H9 (cell line): ENCODE measurements around the gene PMIS2. TPM values are rescaled to one million over a fixed set of nuclear protein-coding genes. Genes with fewer than 3 reads are reported as not detected.

ENCODE experiments used
- DNase-seq: peaks from one replicate; pipeline ENCODE4 v3.0.0-alpha.2; 2017
- H2AFZ ChIP-seq: one replicate; pipeline ENCODE4 v1.6.1; 2013; ENCODE audit warnings: mild to moderate bottlenecking, low read length, control low read depth, moderate library complexity
- H2AK5ac ChIP-seq: 2 replicates; pipeline ENCODE4 v1.6.1; 2013; ENCODE audit warnings: low read length, control low read depth, mixed read lengths; ENCODE audit not compliant: insufficient read length
- H2BK120ac ChIP-seq: one replicate; pipeline ENCODE4 v1.6.1; 2013; ENCODE audit warnings: low read depth, mild to moderate bottlenecking, low read length, control low read depth, inconsistent platforms; ENCODE audit not compliant: poor library complexity, severe bottlenecking
- H2BK12ac ChIP-seq: 2 replicates; pipeline ENCODE4 v1.6.1; 2013; ENCODE audit warnings: low read length, control low read depth, mixed read lengths, low read depth; ENCODE audit not compliant: insufficient read length
- H2BK15ac ChIP-seq: 2 replicates; pipeline ENCODE4 v1.6.1; 2013; ENCODE audit warnings: low read depth, low read length, control low read depth
- H2BK20ac ChIP-seq: one replicate; pipeline ENCODE4 v1.6.1; 2013; ENCODE audit warnings: low read depth, mild to moderate bottlenecking, low read length, control low read depth, inconsistent platforms; ENCODE audit not compliant: poor library complexity, severe bottlenecking
- H2BK5ac ChIP-seq: 2 replicates; pipeline ENCODE4 v1.6.1; 2013; ENCODE audit warnings: low read length, control low read depth, mixed read lengths; ENCODE audit not compliant: insufficient read length
- H3K14ac ChIP-seq: 2 replicates; pipeline ENCODE4 v1.6.1; 2013; ENCODE audit warnings: low read length, control low read depth; ENCODE audit not compliant: insufficient read depth
- H3K18ac ChIP-seq: 2 replicates; pipeline ENCODE4 v1.6.1; 2013; ENCODE audit warnings: low read depth, mild to moderate bottlenecking, mixed read lengths, low read length, control low read depth; ENCODE audit not compliant: insufficient read length
- H3K23ac ChIP-seq: 2 replicates; pipeline ENCODE4 v1.6.1; 2013; ENCODE audit warnings: low read length, control low read depth, mixed read lengths, low read depth; ENCODE audit not compliant: insufficient read length
- H3K23me2 ChIP-seq: 2 replicates; pipeline ENCODE4 v1.6.1; 2013; ENCODE audit warnings: low read depth, mild to moderate bottlenecking, mixed read lengths, low read length, control low read depth; ENCODE audit not compliant: insufficient read length, poor library complexity, severe bottlenecking
- H3K27ac ChIP-seq: 2 replicates; pipeline ENCODE4 v1.5.1; 2013; ENCODE audit warnings: low read length, control low read depth, mixed read lengths, low read depth; ENCODE audit not compliant: insufficient read length
- H3K27me3 ChIP-seq: 2 replicates; pipeline ENCODE4 v1.6.1; 2013; ENCODE audit warnings: low read length, control low read depth, inconsistent platforms; ENCODE audit not compliant: insufficient read depth
- H3K4ac ChIP-seq: 2 replicates; pipeline ENCODE4 v1.6.1; 2013; ENCODE audit warnings: low read depth, mild to moderate bottlenecking, control low read depth, inconsistent platforms, low read length, moderate library complexity
- H3K4me1 ChIP-seq: 2 replicates; pipeline ENCODE4 v1.6.1; 2013; ENCODE audit warnings: low read length, control low read depth, inconsistent platforms; ENCODE audit not compliant: insufficient read depth
- H3K4me2 ChIP-seq: 2 replicates; pipeline ENCODE4 v1.6.1; 2013; ENCODE audit warnings: low read length, control low read depth, mixed read lengths; ENCODE audit not compliant: insufficient read length, insufficient read depth
- H3K56ac ChIP-seq: 2 replicates; pipeline ENCODE4 v1.6.1; 2013; ENCODE audit warnings: low read depth, mild to moderate bottlenecking, mixed read lengths, low read length, control low read depth; ENCODE audit not compliant: insufficient read length
- H3K79me1 ChIP-seq: 2 replicates; pipeline ENCODE4 v1.6.1; 2013; ENCODE audit warnings: low read depth, mild to moderate bottlenecking, moderate library complexity, low read length, control low read depth, inconsistent platforms; ENCODE audit not compliant: insufficient read depth, poor library complexity, severe bottlenecking
- H3K79me2 ChIP-seq: 2 replicates; pipeline ENCODE4 v1.6.1; 2013; ENCODE audit warnings: low read length, control low read depth, inconsistent platforms; ENCODE audit not compliant: insufficient read depth
- H3K9ac ChIP-seq: 2 replicates; pipeline ENCODE4 v1.6.1; 2013; ENCODE audit warnings: low read length, control low read depth, mixed read lengths; ENCODE audit not compliant: insufficient read length; ENCODE audit errors: extremely low read depth
- H3K9me3 ChIP-seq: one replicate; pipeline ENCODE4 v1.6.1; 2013; ENCODE audit warnings: low read depth, low read length, inconsistent platforms; ENCODE audit not compliant: control insufficient read depth
- H3T11ph ChIP-seq: one replicate; pipeline ENCODE4 v1.6.1; 2013; ENCODE audit warnings: mild to moderate bottlenecking, low read length, control low read depth, inconsistent platforms
- H4K20me1 ChIP-seq: one replicate; pipeline ENCODE4 v1.6.1; 2013; ENCODE audit not compliant: control insufficient read depth, insufficient read length, insufficient read depth
- H4K5ac ChIP-seq: 2 replicates; pipeline ENCODE4 v1.6.1; 2013; ENCODE audit warnings: low read depth, mild to moderate bottlenecking, mixed read lengths, low read length, control low read depth; ENCODE audit not compliant: insufficient read length
- H4K8ac ChIP-seq: replicated peaks from 2 replicates; pipeline ENCODE4 v1.6.1; 2013; ENCODE audit warnings: low read length, control low read depth, mixed read lengths, low read depth; ENCODE audit not compliant: insufficient read length
- H4K91ac ChIP-seq: 2 replicates; pipeline ENCODE4 v1.6.1; 2013; ENCODE audit warnings: low read depth, mild to moderate bottlenecking, moderate library complexity, mixed read lengths, low read length, control low read depth; ENCODE audit not compliant: insufficient read length
- H3K27ac Mint-ChIP-seq, 3 experiments: 2 replicates in 2 of 3; 3 replicates in 1 of 3; pipeline ENCODE4 v1.8.0; 2020 to 2021; ENCODE audit warnings: mixed read lengths in 3 of 3, mild to moderate bottlenecking in 1 of 3, moderate library complexity in 1 of 3
- H3K27me3 Mint-ChIP-seq: 2 replicates; pipeline ENCODE4 v1.8.0; 2021; ENCODE audit warnings: low read depth, mild to moderate bottlenecking, moderate library complexity, mixed read lengths
- H3K36me3 Mint-ChIP-seq, 3 experiments: 2 replicates in 2 of 3; 3 replicates in 1 of 3; pipeline ENCODE4 v1.8.0; 2020 to 2021; ENCODE audit warnings: low read depth in 3 of 3, mixed read lengths in 3 of 3; ENCODE audit not compliant: insufficient read depth in 1 of 3
- H3K4me1 Mint-ChIP-seq, 2 experiments: 2 replicates each; pipeline ENCODE4 v1.8.0; 2020; ENCODE audit warnings: mixed read lengths in 2 of 2
- H3K4me3 Mint-ChIP-seq, 2 experiments: 2 replicates in 1 of 2; 3 replicates in 1 of 2; pipeline ENCODE4 v1.8.0; 2020 to 2021; ENCODE audit warnings: mild to moderate bottlenecking in 2 of 2, mixed read lengths in 2 of 2, moderate library complexity in 1 of 2
- H3K9me3 Mint-ChIP-seq, 2 experiments: 2 replicates in 1 of 2; 3 replicates in 1 of 2; pipeline ENCODE4 v1.8.0; 2020; ENCODE audit warnings: mild to moderate bottlenecking in 2 of 2, mixed read lengths in 2 of 2, moderate library complexity in 1 of 2
- CTCF ChIP-seq: fragments of 200-600 bp; sonication (generic); conservative IDR thresholded peaks from 3 replicates; pipeline ENCODE4 v1.8.0; 2021; ENCODE audit warnings: antibody characterized with exemption, mild to moderate bottlenecking
- WGBS: extraction: QIAGEN DNeasy Blood & Tissue Kit; methylation state at CpG from one replicate; pipeline ENCODE4 v1.1.7; 2013; ENCODE audit warnings: missing lambda C conversion rate, low lambda C conversion rate, mixed read lengths; ENCODE audit not compliant: insufficient read length; ENCODE audit errors: extremely low coverage; 5-methylcytosine and 5-hydroxymethylcytosine counted together
- total RNA-seq: library from RNA; stranded (reverse); gene quantifications from 2 replicates; pipeline ENCODE4 v1.2.1, GENCODE V29; 2021

The PMIS2 gene
- total RNA-seq, 1 experiment from 2014 or later = not detected

DNA sequence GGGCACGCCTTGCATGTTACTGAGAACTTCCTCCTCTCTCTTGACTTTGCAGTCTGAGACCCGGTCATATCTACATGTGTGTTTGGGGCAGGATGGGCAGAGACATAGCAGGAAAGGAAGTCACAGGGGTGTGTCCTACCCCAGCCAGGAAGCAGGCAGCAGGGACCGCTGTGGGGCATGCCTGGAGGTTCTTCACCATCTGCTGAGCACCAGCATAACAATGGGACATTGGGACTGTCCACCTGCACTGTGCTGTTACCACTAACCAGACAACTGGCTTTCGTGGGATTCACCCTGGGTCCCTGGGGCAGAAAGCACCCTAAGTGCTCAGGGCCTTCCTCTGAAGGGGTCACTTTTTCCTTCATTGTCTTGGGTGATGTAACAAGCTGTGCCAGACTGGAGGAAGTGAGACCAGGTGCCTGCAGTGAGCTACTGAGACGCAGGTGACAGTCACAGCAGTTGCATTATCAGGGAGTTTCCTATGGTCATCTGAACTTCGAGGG, 23.9 kb downstream of the PMIS2 start:
- no peak overlapping the region for H3K27ac Mint-ChIP-seq

More for the DNA sequence above, 23.9 kb downstream of the PMIS2 start:
- Histone ChIP-seq H3T11ph (no peak overlapping the region), H2BK5ac (no peak overlapping the region), H4K8ac (no peak overlapping the region), H3K23me2 (peaks cover 5% of the 10 kb centered on the region), H2AFZ (no peak overlapping the region), H2BK120ac (no peak overlapping the region), H3K79me1 (no peaks in the 10 kb centered on the region), H2BK20ac (no peak overlapping the region), H3K4me1 (no peaks in the 10 kb centered on the region), H3K27ac (no peak overlapping the region), H3K18ac (no peak overlapping the region), H3K4ac (no peak overlapping the region), H4K20me1 (no peaks in the 10 kb centered on the region), H3K23ac (no peak overlapping the region), H4K5ac (no peak overlapping the region), H2BK15ac (no peak overlapping the region), H3K9me3 (peaks cover 12% of the 10 kb centered on the region), H3K56ac (no peak overlapping the region), H2BK12ac (no peak overlapping the region), H3K9ac (no peak overlapping the region), H3K4me2 (no peak overlapping the region), H3K79me2 (no peaks in the 10 kb centered on the region), H3K14ac (no peak overlapping the region), H4K91ac (no peak overlapping the region), H2AK5ac (no peak overlapping the region), H3K27me3 (no peaks in the 10 kb centered on the region)
- TF ChIP-seq CTCF = no peak
- H3K4me1 Mint-ChIP-seq = peaks cover under 1% of the 10 kb centered on the region in 2 experiments; a peak in 3 of 4 replicates
- DNase-seq = no peak
- no peak overlapping the region for H3K4me3 Mint-ChIP-seq
- H3K9me3 Mint-ChIP-seq = peaks cover 28 to 33% of the 10 kb centered on the region in 2 experiments
- H3K36me3 Mint-ChIP-seq = peaks cover 5 to 10% (median 9%) of the 10 kb centered on the region in 3 experiments; a peak in 6 of 7 replicates
- peaks cover 25% of the 10 kb centered on the region for H3K27me3 Mint-ChIP-seq
- no CpG with 5 or more reads among the region's 6 CpGs for WGBS
